Inflammatory macrophage treated with lipopolysaccharide for 1 hour (primary cell): ENCODE data around the gene FAM193A.
"Not testable (repeated sequence)": the region's sequence is repeated elsewhere in the genome, so short reads cannot be mapped to it uniquely, and the experiment has no call there.

ENCODE experiments used
- DNase-seq, 2 donors: peaks; one replicate each; pipeline ENCODE4 v3.0.0-alpha.2; 2020 to 2022

The FAM193A gene

DNA sequence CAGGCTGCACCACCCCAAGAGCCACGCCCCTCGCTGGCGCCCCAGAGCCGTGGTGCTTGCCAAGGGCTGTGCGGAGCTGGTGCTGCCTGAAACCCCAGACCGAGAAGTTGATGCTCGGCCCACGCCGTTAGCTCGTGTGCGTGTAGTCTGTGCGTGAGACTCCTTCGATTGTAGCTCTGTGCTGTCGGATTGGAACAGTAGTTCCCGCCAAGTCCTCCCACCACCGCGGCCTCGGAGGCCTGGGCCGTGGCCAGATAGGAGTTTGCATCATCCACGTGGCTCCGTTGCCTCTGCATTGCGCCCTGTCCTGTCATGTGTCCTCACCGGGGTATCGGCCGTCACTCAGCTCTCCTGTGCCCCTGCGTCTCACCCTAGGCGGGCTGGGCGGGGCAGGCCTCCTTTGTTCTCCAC, 195.5 kb downstream of the FAM193A start:
- DNase-seq, result no peak

DNA sequence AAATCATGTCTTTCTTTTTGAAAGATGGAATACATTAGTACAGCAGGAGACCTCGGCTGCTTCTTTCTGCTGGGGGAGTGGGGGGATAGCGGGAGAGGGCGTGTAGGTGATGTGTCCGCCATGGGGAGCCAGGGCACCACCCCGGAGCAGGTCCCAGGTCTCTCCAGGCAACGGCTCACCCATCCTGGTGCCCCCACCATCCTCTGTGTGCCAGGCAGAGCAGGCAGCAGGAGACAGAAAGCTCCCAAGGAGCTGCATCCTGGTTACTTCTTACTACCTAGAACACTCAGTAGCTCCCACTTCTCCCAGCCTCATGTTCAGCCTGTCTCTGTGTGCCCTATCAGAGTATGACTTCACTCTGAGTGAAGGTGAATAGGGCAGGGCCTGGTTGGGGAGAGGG, 196.1 kb downstream of the FAM193A start:
- no peak for DNase-seq

DNA sequence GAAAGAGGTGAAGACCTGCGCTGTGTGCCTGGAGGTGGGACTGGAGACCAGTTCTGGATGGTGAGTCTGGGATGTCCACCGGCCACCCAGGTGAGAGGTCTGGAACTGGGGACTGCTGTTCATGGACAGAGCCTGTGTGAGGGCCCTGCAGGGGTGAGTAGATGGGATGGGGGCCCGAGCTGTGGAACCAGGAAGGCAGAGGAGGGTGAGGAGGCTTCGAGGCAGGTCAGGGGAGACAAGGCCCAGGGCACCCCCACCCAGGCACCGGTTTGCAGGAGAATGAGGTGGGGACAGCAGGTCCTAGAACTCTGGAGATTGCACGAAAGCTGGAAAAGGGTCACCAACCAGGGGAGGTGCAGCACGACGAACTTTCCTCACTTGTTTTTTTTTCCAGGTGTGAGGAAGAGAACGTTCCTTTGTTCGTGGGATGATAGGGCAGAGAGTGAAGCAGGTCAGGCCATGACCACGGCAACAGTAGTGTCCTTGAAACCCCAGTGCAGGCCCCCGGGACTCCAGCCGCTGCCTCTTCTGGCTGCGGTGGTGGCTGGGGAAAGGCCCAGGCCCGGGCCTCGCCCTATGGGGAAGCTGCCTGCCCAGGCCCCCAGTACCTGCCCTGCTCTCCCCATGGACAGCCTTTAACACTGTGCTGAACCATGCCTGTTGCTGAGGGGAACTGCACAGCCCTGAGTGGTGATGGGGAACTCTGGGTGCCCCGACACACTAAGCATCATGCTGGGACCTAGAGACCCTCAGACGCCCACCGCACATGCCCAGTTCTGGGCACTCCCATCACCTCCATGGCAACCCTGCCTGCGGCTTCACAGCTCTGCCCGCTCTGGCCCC, 196.8 kb downstream of the FAM193A start:
- DNase-seq, result no peak

DNA sequence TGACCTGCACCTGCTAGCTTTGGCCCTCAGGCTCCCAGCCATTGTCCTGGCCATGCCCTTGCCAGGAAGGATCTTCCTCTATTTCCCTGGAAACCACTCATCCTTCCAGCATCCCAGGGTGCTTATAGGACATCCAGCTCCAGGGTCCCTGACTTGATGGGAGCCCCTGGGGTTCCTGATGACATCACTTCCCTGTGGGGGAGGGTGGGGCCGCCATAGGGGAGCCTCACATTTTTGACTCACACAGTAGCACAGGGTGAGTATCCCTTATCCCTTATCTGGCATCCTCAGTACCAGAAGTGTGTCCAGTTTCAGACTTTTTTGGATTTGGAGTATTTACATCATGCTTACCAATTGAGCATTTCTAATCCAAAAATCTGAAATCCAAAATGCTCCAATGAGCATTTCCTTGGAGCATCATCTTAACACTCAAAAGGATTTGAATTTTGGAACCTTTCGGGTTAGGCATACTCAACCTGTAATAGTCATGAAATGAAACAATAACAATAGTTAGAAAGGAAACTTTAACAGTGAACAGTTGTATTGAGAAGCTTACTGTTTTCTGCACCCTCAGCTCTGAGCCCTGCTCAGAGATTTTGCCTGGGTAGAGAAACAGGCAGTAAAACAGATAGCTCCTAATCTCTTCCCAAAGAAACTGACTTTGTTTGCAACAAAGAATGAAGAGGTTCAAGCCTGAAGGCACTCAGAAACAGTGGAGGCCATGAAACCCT, 197.6 kb downstream of the FAM193A start:
- no peak for DNase-seq

DNA sequence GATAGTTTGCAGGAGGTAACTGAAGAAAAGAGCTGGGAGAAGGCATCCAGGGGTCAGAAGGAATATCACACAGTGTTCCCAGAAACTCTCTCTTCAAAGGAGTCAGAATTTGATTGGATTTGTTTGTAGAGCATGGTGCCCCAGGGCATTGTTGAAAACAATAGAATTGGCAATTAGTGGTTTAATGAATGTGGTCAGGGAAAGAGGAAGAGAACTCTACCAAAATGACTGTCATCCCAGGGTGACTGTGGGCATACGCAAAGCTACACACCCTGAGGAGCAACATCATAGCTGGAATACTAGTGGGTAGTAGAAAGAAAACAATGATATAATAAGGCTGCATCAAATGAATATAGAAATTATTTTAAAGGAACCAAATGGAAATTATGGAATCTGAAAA, 198.2 kb downstream of the FAM193A start:
- peak in 1 of 2 donors; percentile 28 for DNase-seq

DNA sequence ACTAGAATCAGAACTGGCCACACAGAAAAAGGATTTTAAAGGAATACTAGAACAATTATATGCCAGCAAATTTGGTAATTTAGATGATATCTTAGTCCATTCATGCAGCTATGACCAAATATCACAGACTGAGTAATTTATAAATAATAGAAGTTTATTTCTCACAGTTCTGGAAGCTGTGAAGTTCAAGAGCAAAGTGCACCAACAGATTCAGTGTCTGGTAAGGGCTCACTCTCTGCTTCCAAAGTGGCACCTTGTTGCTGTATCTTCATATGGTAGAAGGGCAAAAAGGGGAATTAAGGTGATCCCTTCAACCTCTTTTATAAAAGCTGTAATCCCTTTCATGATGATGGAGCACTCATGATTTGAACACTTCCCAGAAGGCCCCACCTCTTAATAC, 199.4 kb downstream of the FAM193A start:
- DNase-seq, result no peak

DNA sequence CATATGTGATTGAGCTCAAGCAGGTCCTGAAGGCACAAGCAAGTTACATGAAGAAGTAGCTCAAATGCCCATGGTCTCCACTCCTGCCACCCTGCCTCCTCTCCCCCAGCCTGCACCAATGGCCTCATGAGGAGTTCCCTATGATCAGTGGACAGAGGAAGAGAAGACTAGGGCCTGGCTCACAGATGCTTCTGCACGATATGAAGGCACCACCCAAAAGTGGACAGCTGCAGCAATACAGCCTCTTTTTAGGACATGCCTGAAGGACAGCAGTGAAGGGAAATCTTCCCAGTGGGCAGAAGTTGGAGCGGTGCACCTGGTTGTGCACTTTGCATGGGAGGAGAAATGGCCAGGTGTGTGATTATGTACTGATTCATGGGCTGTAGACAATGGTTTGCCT, 201.8 kb downstream of the FAM193A start:
- not testable (repeated sequence) for DNase-seq

DNA sequence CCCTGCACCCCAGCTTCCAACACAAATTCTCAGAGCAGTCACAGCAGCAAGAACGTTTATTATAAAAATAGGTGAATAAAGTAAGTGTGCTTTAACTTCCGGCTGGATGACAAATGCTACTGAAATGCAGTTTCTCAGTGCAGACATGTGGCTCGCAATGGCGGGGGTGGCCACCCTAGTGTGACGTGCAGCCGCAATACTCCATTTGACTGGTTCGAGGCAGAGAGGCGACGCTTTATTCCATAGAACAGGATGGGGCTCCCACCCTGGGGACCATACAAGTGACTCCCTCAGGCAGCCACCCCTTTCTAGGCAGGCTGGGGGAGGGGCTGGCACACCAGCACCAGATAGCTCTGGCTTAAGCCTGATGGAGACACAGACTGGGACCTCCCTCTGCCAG, 205.2 kb downstream of the FAM193A start:
- DNase-seq, result no peak

DNA sequence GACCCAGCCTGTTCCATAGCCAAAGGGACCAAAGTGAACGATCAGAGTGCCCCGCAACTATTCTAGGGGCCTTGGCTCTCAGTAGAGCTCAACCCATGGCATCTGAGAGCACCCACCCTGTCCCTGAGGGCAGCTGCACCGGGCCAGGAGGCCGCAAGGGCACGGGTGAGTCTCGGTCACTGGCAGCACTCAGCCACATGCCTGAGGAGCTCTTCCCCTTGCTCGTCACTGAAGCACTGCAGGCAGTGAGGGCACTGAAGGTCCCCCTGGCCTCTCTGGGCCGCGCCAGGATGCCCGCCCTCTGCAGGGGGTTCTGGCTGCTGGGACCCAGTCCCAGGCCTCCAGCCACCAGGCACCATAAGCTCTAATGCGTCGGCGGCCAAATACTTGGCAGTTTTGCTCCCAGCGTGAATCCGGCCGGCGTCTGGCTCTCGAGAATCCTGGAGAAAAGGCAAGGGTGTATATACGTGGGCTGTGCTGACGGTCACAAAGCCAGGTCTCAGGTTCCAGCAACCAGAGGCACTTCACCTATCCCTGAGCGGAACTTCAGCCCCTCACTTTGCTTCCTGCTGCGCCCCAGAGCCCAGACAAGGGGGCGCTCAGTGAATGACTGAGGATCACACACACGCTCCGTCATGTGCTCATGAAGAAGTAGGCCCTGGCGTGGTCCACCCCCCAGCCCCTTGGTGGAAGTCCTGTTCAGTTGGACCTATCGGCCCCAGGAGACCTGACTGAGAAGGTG, 205.8 kb downstream of the FAM193A start:
- no peak for DNase-seq

DNA sequence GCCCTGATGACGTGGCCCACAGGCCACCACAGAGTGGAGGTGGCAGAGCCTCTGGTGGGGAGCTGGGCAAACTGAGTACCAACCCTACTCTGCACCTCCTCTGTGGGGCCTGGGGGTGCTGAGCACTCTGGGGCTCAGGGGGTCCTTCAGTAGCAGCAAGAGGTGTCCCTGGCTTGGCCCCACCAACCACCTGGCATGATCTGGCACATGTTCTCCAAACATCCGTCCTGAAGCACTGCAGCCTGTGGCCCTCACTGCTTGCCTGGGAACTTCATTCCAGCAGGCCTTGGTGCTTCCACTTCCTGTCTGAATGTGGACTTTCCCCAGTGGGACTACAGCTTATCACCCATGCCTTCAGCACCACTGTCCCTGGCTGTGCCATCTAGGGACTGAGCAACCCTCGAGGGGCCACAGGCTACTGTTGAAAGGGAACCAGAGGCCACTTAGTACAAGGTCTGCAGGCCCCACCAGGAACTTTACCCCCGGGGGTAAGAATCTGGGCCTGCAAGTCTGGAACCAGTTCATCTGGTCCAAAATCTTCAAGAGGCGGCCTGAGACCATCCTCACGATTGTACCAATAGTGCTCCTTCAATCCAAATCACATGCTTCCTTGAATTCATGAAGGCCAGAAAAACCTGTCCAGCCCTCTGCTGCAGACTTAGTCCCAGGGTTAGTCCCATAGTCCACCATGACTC, 206.5 kb downstream of the FAM193A start:
- DNase-seq, result peak; percentile 30 to 44

DNA sequence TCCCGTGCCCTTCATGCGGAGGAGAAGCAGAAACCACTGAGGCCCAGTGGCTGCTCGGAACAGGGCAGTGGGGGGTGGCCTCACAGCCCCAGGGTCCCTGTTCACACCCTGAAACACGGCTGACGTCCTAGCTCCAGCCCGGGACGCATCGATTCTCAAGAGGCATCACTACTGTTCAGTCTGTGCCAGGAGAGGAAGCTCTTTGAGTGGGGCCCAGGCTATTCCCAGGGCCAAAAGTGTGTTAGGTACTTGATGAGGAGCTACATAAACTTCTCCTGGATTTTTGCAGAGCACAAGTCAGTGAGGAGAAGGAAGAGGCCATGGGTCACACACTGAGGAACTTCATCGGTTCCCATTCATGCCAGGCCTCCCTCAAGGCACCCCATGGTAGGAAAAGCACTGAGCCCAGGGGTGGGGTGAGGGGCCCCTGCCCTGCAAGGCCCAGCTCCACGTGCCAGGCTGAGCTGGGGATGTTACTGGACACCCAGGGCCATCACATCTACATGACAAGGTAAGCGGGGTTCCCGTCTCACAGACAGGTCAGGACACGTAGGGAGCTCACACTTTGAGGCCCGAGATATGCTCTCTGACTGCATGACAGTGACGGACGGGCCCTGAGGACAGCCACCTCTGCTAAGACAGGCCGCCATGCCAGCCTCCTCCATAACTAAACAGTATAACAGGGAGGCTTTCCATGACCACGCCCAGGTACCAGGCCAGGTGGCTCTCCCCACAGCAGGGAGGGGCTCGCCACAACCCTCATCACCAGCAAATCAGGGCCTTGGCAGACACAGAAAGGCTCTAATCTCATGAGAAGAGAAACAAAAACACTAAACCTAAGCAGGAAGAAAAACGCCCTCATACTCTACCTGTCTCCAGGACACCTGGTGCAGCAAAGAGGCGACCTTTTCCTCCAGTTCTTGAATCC, 207.3 kb downstream of the FAM193A start:
- no peak for DNase-seq

DNA sequence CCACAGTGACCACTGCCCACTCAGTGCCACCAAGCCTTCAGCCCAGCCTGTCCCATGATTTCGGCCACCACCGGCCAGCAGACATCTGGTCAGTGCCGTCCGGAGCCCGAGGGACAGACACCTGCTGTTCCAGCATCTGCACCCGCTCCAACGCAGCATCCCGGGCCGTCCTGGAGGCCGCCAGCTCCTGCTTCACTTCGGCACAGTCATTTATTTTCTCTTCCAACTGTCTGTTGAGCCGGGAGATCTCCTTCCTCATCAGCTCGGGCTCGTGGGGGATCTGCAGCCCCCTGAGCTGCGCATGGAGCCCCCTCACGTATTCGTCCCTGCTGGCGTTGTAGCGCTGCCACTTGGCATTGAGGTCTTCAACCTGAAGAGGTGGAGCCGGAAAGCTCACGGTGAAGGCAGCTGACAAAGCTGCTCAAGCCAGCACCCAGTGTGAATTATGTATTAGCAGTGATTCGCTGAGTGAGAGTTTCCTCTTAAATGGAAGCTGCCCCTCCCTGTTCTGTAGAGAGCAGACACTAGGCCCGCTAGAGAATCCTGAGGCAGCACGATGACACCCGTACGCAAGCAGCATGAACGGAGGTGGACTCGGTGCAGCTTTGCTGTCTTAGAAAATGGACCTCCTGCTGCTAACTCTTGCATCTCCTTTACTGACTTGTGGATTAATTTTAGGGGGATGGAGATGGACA, 208.3 kb downstream of the FAM193A start:
- DNase-seq, result no peak

DNA sequence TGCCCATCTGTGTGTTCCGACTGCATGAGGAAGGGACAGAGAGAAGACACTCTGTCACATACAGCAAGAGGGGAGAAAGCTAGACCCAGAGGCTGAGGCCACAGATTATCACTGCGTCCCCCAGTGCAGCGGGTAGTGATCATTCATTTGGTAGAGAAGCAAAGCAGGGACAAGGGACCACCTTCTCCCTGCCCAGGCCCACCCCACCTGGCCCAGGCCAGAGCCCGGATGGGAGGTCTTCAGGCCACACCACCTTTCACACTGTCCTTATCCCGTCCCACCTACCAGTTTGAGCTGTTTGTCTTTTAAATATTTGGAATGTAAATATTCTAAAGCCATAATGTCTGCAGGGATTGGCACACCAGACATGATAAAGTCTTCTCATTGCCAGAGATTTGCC, 209.1 kb downstream of the FAM193A start:
- no peak for DNase-seq

DNA sequence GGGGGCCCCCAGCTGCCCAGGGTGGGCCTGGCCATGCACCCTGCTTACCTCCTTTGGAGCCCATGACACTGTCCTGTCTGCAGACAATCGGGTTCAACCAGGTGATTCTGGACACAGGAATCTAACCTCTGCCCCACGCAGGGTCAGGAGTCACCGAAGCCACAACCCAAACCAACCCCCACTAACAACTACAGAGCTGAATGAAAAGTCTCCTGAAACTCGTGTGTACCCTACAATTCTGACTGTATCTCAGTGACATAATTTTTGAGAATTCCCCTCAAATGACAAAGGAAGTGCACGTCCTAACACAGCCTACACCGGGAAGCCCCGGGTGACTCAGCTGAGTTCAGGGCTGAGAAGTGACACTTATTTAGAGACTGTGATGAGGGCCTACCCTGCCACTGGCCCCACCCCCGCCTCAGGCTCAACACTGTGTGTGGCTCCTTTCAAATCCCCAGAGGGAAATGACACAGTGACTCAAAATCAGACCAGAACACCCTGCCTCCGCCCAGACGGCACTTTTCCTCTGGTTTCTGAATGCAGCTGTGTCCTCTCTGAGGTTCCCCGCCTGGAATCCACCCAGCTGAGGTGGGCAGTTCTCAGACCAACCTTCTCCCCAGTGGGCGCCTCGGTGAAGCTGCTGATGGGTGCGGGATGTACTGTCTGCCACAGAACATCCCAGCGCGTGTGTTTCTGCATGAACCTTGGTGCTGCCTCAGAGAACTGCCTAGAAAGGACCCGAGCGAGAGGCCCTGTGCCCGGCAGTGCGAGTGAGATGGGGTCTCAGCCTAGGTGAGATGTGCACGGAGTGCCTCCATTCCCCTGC, 209.7 kb downstream of the FAM193A start:
- peak; percentile 96 to 100 for DNase-seq

DNA sequence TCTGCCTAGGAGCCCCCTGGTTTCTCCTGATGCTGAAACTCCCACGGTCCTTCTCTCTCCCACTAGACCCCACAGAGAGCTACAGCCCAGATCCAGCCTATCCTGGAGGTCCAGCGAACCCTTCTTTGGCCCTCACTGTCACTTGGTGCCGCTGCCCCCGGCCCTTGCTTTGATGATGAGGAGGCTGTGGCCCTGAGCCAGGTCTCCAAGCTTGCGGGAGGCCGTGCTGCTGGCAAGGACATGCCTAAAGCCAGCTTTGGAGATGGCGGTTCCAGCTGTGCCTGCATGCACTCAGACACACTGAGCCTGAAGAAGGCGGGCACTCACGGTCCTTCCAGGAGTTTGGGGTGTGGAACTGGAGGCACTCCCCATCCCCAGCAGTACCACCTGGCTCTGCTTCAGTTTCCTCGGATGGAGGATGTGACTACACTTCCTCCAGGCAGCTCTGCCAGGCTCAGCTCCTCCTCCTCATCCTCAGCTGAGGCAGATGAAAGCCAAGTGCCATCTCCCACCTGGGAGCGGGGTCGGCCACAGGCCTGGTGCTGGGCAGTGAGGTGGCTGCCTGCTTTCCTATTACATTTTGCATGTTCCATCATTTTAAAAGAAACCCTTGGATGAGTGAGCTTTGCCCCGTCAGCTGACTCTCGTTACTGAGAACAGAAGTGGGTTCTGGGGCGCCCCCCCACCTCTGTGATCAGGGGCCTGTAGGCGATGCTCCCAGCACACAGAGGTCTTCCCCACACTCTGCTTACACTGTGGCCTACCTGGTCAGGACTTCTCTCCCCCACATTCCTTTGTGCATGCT, 210.6 kb downstream of the FAM193A start:
- no peak for DNase-seq

DNA sequence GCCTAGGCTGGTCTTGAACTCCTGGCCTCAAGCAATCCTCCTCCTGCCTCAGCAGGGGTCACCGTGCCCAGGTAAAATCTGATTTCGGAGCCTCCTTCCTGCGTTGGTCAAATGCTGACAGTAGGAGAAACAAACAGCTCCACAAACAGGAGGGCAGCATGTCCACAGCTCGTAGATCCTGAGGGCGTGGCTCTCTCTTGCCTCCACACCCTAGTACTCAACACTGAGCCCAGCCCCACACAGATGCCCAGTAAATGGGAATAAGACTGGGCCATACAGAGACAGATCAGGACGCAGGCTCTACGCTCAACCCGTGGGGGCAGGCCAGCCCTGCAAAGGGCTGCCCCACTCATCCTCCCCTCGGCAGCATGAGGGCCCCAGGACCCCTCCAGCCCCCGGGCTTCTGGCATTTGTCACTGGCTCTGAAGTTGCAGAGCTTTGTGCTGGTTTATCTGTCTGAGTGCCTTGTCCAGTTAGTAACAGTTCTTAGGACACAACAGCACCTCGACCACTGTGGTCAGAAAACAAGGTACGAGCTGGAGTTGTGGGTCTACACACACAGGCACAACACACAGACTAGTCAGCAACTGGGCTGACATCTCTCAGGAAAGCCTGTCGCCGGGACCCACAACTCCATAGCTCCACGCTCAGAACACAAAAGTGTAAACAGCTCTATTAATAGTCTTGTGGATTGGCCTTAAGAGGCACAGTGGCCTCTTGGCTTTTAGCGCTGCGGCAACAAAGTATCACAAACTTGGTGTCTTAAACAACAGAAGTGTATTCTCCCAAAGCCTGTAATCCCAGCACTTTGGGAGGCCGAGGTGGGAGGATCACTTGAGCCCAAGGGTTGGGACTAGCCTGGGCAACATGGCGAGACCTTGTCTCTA, 214.5 kb downstream of the FAM193A start:
- no peak for DNase-seq

DNA sequence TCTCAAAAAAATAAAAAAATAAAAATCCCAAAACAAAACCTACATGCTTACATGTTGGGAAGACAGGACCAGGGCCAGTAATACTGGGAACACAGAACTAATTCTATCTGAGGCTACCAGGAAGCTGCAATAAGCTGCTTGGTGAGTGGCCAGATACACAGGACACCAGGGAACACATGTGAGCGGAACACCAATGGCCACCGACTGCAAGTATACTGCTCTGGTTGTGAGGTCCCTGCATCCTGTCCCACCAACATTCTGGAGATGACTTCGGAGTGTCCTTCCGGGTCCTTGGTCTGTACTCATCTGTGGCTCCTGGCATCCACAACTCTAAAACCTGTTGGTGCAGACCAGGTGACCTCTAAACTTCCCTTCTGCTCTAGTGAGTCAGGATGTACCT, 217.0 kb downstream of the FAM193A start:
- DNase-seq, result no peak
